Stomach (tissue), 9 donors: ENCODE results near the gene ST6GALNAC6. TPM values are rescaled to one million over a fixed set of nuclear protein-coding genes. Genes with fewer than 3 reads are reported as not detected.
A peak's percentile ranks its signal among the peaks of the same experiment; 100 is the strongest.
"Not testable (repeated sequence)": the region's sequence is repeated elsewhere in the genome, so short reads cannot be mapped to it uniquely, and the experiment has no call there.

Experiments
- DNase-seq, 2 donors: peaks; one replicate each; pipeline versions ENCODE4 v3.0.0 to v3.0.0-alpha.2; 2013 to 2019
- H3K27ac ChIP-seq, 5 donors: fragments of 200-600 bp in 4 of 5; sonication (generic) in 4 of 5; one replicate each; pipeline ENCODE4 v1.5.1; 2013 to 2019; ENCODE audit warnings: mild to moderate bottlenecking in 1 of 5, moderate library complexity in 1 of 5
- H3K27me3 ChIP-seq, 3 donors: fragments of 200-600 bp; sonication (generic); one replicate each; pipeline ENCODE4 v1.5.1; 2017 to 2019; ENCODE audit warnings: mixed run types in 1 of 3
- H3K36me3 ChIP-seq, 4 donors: fragments of 200-600 bp; sonication (generic); 1 replicate in 3 of 4; 2 replicates in 1 of 4; pipeline ENCODE4 v1.5.1; 2016 to 2019
- H3K4me1 ChIP-seq, 4 donors: fragments of 200-600 bp; sonication (generic); one replicate each; pipeline ENCODE4 v1.5.1; 2016 to 2019
- H3K4me3 ChIP-seq, 4 donors: fragments of 200-600 bp; sonication (generic) in 3 of 4; one replicate each; pipeline ENCODE4 v1.5.1; 2016 to 2019; ENCODE audit warnings: mild to moderate bottlenecking in 1 of 4
- H3K9me3 ChIP-seq, 4 donors: fragments of 200-600 bp; sonication (generic); one replicate each; pipeline ENCODE4 v1.5.1; 2016 to 2019
- EP300 ChIP-seq: sonication (generic); formaldehyde crosslinking; IDR thresholded peaks from one replicate; pipeline ENCODE4 v1.6.1; 2017; ENCODE audit warnings: antibody characterized with exemption
- POLR2A ChIP-seq, 4 donors: fragments of 450-650 bp; IDR thresholded peaks; one replicate each; pipeline ENCODE4 v1.6.1; 2016; ENCODE audit warnings: antibody characterized with exemption in 4 of 4, control low read depth in 2 of 4, mild to moderate bottlenecking in 1 of 4, moderate library complexity in 1 of 4
- POLR2AphosphoS5 ChIP-seq, 3 donors: sonication (generic); formaldehyde crosslinking; IDR thresholded peaks; one replicate each; pipeline ENCODE4 v1.6.1; 2016; ENCODE audit warnings: antibody characterized with exemption in 3 of 3
- WGBS, 5 donors: extraction: QIAGEN DNeasy Blood & Tissue Kit in 3 of 5; methylation state at CpG; one replicate each; pipeline versions ENCODE4 v1.1.5 to v1.1.7; 2013 to 2018; 5-methylcytosine and 5-hydroxymethylcytosine counted together
- intact Hi-C: fragments of 100-400 bp; cut with DNase I; formaldehyde crosslinking; loops from one replicate; pipeline ENCODE4 v1.15.1; 2023; ENCODE audit warnings: low total_unique reads
- polyA plus RNA-seq, 3 donors: library from polyadenylated mRNA; stranded (reverse); fragments of 200-250 nt; gene quantifications; one replicate each; pipeline ENCODE4 v1.2.3, GENCODE V29; 2013
- total RNA-seq, 5 donors: library from RNA; depleted of rRNA; stranded (reverse); fragments of >200 nt; gene quantifications; one replicate each; pipeline versions ENCODE4 v1.1.0 to v1.2.3, GENCODE V29; 2014 to 2016
- TF ChIP-seq, protein P1 (sequence below), 7 experiments: fragments of 450-650 bp in 4 of 7; fragments of 200-600 bp in 3 of 7; sonication (generic) in 3 of 7; IDR thresholded peaks; one replicate each; pipeline ENCODE4 v1.5.1; 2016 to 2019; ENCODE audit warnings: antibody characterized with exemption in 7 of 7, control low read depth in 2 of 7, mild to moderate bottlenecking in 1 of 7
- donor health status: healthy with polysubstance abuse.
- donor health status: Bipolar disorder and iron deficiency.
- donor health status: healthy.

The ST6GALNAC6 gene
- total and polyA plus RNA-seq, 8 donors = 18.0 to 145 (median 53.0) TPM

DNA sequence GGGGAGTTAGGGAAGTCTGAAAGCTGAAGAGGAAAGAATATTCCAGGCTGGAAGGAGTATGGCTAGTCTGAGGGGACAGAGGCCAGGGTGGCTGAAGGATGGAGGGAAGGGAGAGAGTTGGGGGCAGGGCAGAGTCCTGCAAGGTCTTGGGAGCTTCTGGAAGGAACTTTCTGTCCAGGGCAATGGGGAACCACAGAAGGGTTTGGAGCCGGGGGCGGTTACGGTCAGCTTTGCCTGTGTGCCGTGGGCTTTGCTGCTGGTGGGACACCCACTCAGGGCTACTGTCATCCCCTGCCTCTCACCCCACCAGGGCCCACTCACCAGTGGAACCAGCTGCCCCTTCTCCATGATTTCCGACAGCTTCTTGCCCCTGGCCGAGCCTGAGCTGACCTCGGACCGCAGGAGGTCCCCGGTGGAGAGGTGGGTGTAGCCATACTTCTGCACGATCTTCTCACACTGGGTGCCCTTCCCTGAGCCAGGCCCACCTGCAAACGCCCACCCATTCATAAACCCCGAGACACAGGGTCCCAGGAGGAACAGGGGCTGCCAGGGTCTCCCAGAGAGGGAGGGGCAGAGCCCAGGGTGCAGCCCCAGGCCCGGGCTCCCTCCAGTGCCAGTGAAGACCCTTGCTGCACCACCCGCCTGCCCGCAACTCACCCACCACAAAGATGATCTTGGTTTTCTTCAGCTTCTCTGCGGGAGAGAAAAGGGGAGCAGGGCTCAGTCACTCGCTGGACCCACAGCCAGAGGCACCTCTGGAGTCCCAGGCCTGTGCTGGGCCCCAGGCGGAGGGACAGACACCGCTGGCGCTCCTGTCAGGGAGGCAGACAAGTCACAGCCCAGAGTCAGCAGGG lies 26.8 kb downstream of the ST6GALNAC6 start:
- Histone ChIP-seq H3K9me3 (no peaks in the 10 kb centered on the region), H3K4me3 (no peak overlapping the region), H3K27me3 (no peaks in the 10 kb centered on the region), H3K27ac (no peak overlapping the region), H3K36me3 (peaks cover 5 to 56% (median 43%) of the 10 kb centered on the region in 4 donors), H3K4me1 (peaks cover 41 to 46% (median 45%) of the 10 kb centered on the region in 4 donors)
- no peak for DNase-seq
- intact Hi-C loops = no loop called here
- 89 to 97% (median 95%) methylated on average over 16 to 20 of the region's 20 CpGs for whole genome bisulfite sequencing, 5 donors
- TF ChIP-seq, protein P1, sequence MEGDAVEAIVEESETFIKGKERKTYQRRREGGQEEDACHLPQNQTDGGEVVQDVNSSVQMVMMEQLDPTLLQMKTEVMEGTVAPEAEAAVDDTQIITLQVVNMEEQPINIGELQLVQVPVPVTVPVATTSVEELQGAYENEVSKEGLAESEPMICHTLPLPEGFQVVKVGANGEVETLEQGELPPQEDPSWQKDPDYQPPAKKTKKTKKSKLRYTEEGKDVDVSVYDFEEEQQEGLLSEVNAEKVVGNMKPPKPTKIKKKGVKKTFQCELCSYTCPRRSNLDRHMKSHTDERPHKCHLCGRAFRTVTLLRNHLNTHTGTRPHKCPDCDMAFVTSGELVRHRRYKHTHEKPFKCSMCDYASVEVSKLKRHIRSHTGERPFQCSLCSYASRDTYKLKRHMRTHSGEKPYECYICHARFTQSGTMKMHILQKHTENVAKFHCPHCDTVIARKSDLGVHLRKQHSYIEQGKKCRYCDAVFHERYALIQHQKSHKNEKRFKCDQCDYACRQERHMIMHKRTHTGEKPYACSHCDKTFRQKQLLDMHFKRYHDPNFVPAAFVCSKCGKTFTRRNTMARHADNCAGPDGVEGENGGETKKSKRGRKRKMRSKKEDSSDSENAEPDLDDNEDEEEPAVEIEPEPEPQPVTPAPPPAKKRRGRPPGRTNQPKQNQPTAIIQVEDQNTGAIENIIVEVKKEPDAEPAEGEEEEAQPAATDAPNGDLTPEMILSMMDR (IDR thresholded peaks at IDR 0.05) = no peak

DNA sequence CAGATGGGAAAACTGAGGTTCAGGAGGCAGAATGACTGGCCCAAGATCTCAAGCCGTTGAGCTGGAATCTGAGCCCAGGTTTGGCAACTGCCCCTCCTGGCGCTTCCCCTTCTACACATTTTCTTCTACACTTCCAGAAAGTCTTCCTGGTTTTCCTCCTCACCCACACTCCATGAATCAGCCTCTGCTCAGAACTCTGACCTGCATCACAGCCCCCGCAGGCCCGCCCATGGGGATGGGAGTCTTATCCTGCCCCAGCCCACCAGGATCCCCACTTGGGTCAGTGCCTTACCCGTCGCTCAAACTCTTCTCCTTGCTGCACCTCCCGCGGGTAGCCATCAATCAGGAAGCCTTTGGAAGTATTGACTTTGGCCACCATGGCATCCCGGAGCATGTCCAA lies 27.9 kb downstream of the ST6GALNAC6 start:
- H3K36me3 ChIP-seq = peaks cover 8 to 61% (median 48%) of the 10 kb centered on the region in 4 donors
- no peaks in the 10 kb centered on the region for H3K9me3 ChIP-seq
- TF ChIP-seq POLR2A (IDR thresholded peaks at IDR 0.05) (no peak), EP300 (no peak), POLR2AphosphoS5 (IDR thresholded peaks at IDR 0.05) (no peak)
- TF ChIP-seq, protein P1 (IDR thresholded peaks at IDR 0.05) = no peak
- H3K4me1 ChIP-seq = peaks cover 31 to 36% (median 34%) of the 10 kb centered on the region in 4 donors
- no peak overlapping the region for H3K27ac ChIP-seq
- intact Hi-C loops = no loop called here
- H3K4me3 ChIP-seq = no peak overlapping the region
- DNase-seq = no peak
- no peaks in the 10 kb centered on the region for H3K27me3 ChIP-seq
- WGBS, 5 donors = 81 to 96% (median 93%) methylated on average over 9 of the region's 9 CpGs

DNA sequence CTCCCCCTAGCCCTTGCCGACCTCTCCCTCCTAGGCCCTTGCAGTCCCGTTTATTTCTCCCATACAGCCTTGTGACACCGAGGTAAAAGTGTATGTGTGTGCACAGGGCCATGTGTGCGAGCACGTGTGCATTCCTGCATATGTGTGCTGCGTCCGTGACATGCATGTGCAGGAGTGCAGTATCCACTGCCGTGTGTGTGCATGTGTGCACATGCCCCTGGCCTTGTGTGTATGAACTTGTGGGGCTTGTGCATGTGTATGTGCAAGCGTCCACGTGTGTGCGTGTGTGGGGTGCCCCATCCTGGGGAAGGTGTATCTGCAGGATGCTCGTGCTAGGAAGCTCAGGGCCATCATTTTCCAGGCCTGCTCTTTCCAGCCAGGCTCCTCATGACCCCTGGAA lies 28.5 kb downstream of the ST6GALNAC6 start:
- intact Hi-C loops = no loop called here
- Histone ChIP-seq H3K36me3 (peaks cover 8 to 61% (median 48%) of the 10 kb centered on the region in 4 donors), H3K4me3 (no peak overlapping the region), H3K27ac (no peak overlapping the region), H3K4me1 (peaks cover 24 to 29% (median 28%) of the 10 kb centered on the region in 4 donors), H3K27me3 (no peaks in the 10 kb centered on the region), H3K9me3 (no peaks in the 10 kb centered on the region)
- DNase-seq = no peak
- TF ChIP-seq, protein P1 (IDR thresholded peaks at IDR 0.05) = no peak
- TF ChIP-seq POLR2AphosphoS5 (IDR thresholded peaks at IDR 0.05) (no peak), EP300 (no peak), POLR2A (IDR thresholded peaks at IDR 0.05) (no peak)
- 82 to 93% (median 86%) methylated on average over 12 of the region's 12 CpGs for WGBS, 5 donors

DNA sequence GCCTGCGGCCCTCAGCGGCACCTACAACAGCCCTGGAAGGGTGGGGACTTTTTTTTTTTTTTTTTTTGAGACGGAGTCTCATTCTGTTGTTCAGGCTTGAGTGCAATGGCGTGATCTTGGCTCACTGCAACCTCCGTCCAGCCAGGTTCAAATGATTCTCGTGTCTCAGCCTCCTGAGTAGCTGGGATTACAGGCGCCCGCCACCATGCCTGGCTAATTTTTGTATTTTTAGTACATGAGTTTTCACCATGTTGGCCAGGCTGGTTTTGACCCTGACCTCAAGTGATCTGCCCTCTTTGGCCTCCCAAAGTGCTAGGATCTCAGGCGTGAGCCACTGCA lies 29.3 kb downstream of the ST6GALNAC6 start:
- H3K27ac ChIP-seq, intact Hi-C loops, H3K9me3 ChIP-seq, H3K4me3 ChIP-seq, H3K27me3 ChIP-seq, DNase-seq: not testable (repeated sequence)
- TF ChIP-seq, protein P1 (IDR thresholded peaks at IDR 0.05) = peak in 1 of 7 experiments; percentile 27
- 65 to 73% (median 68%) methylated on average over 8 to 9 of the region's 9 CpGs for WGBS, 5 donors
- Histone ChIP-seq H3K4me1 (peaks cover 16 to 21% (median 20%) of the 10 kb centered on the region in 4 donors), H3K36me3 (peaks cover 8 to 61% (median 48%) of the 10 kb centered on the region in 4 donors)
